ENCODE measurements around the gene MAP2K5. TPM values are rescaled to one million over a fixed set of nuclear protein-coding genes. Genes with fewer than 3 reads are reported as not detected.
A peak's percentile ranks its signal among the peaks of the same experiment; 100 is the strongest.

Gene MAP2K5
- total RNA-seq, 1 experiment from 2014 or later: 15.0 TPM

GRCh38 chr15:67833710-67834511, 291.4 kb downstream of the MAP2K5 start:
- Histone ChIP-seq H3K9ac (ENCODE audit: extremely low read depth, insufficient read length, low read length) (no peak overlapping the region), H3K79me1 (ENCODE audit: insufficient read depth, low read depth, low read length, poor library complexity, severe bottlenecking) (no peaks in the 10 kb centered on the region), H2BK20ac (ENCODE audit: low read depth, low read length, poor library complexity, severe bottlenecking) (no peak overlapping the region), H3K79me2 (ENCODE audit: insufficient read depth, low read length) (no peaks in the 10 kb centered on the region), H3K4me2 (ENCODE audit: insufficient read depth, insufficient read length, low read length) (peak overlapping the region; percentile 77), H3K23ac (ENCODE audit: insufficient read length, low read depth, low read length) (no peak overlapping the region), H2AK5ac (ENCODE audit: insufficient read length, low read length) (no peak overlapping the region), H3K27me3 (ENCODE audit: insufficient read depth, low read length) (peaks cover 88% of the 10 kb centered on the region), H3K9me3 (ENCODE audit: control insufficient read depth, low read depth, low read length) (no peaks in the 10 kb centered on the region), H4K8ac (replicated peaks; ENCODE audit: insufficient read length, low read depth, low read length) (no peak overlapping the region), H4K20me1 (ENCODE audit: control insufficient read depth, insufficient read depth, insufficient read length) (no peaks in the 10 kb centered on the region), H3K27ac (ENCODE audit: insufficient read length, low read depth, low read length) (no peak overlapping the region), H3K23me2 (ENCODE audit: insufficient read length, low read depth, low read length, poor library complexity, severe bottlenecking) (peaks cover 16% of the 10 kb centered on the region), H2BK15ac (ENCODE audit: low read depth, low read length) (no peak overlapping the region), H2BK120ac (ENCODE audit: low read depth, low read length, poor library complexity, severe bottlenecking) (no peak overlapping the region), H2BK12ac (ENCODE audit: insufficient read length, low read depth, low read length) (no peak overlapping the region), H3K18ac (ENCODE audit: insufficient read length, low read depth, low read length) (no peak overlapping the region), H3K4me1 (ENCODE audit: insufficient read depth, low read length) (peaks cover 7% of the 10 kb centered on the region; the same call in 1 of the 2 replicates), H3T11ph (ENCODE audit: low read length) (no peak overlapping the region), H2AFZ (ENCODE audit: low read length) (no peak overlapping the region), H3K14ac (ENCODE audit: insufficient read depth, low read length) (no peak overlapping the region), H4K91ac (ENCODE audit: insufficient read length, low read depth, low read length) (no peak overlapping the region), H2BK5ac (ENCODE audit: insufficient read length, low read length) (no peak overlapping the region), H4K5ac (ENCODE audit: insufficient read length, low read depth, low read length) (no peak overlapping the region), H3K4ac (ENCODE audit: low read depth, low read length) (no peak overlapping the region), H3K56ac (ENCODE audit: insufficient read length, low read depth, low read length) (no peak overlapping the region)
- peaks cover 44 to 56% of the 10 kb centered on the region in 2 experiments for H3K4me1 Mint-ChIP-seq
- no peak overlapping the region for H3K27ac Mint-ChIP-seq
- peak; percentile 81 for DNase-seq
- peaks cover 100% of the 10 kb centered on the region for H3K27me3 Mint-ChIP-seq (ENCODE audit: low read depth)
- peak overlapping the region; percentile 19 to 75 for H3K4me3 Mint-ChIP-seq
- peaks cover 3 to 4% of the 10 kb centered on the region in 2 experiments; a peak in 4 of 5 replicates for H3K9me3 Mint-ChIP-seq
- TF ChIP-seq CTCF (conservative IDR thresholded peaks at IDR 0.05): peak; percentile 69
- no CpG with 5 or more reads among the region's 44 CpGs for whole genome bisulfite sequencing (ENCODE audit: extremely low coverage, insufficient read length, low lambda C conversion rate)
- H3K36me3 Mint-ChIP-seq (ENCODE audit: insufficient read depth in 1 of 3, low read depth in 3 of 3): no peaks in the 10 kb centered on the region; a peak in 2 of 7 replicates
